Testis (tissue), 3 donors: Measurements from ENCODE around the gene OTUD6A. TPM values are rescaled to one million over a fixed set of nuclear protein-coding genes. Genes with fewer than 3 reads are reported as not detected.

ENCODE experiments used
- DNase-seq: peaks from one replicate; pipeline ENCODE4 v3.0.0-alpha.2; 2019
- H3K27ac ChIP-seq, 2 donors: fragments of 200-600 bp; sonication (generic); one replicate each; pipeline ENCODE4 v1.5.1; 2019
- H3K27me3 ChIP-seq: fragments of 200-600 bp; sonication (generic); one replicate; pipeline ENCODE4 v1.5.1; 2019
- H3K36me3 ChIP-seq: fragments of 200-600 bp; sonication (generic); one replicate; pipeline ENCODE4 v1.5.1; 2017; ENCODE audit warnings: low read depth; ENCODE audit errors: missing control alignments
- H3K4me1 ChIP-seq: fragments of 200-600 bp; sonication (generic); one replicate; pipeline ENCODE4 v1.5.1; 2019
- H3K4me3 ChIP-seq, 2 donors: fragments of 200-600 bp; sonication (generic); one replicate each; pipeline ENCODE4 v1.5.1; 2017 to 2019
- H3K9me3 ChIP-seq: fragments of 200-600 bp; sonication (generic); one replicate; pipeline ENCODE4 v1.5.1; 2017
- POLR2A ChIP-seq: fragments of 450-650 bp; IDR thresholded peaks from one replicate; pipeline ENCODE4 v1.6.1; 2017; ENCODE audit warnings: antibody characterized with exemption, mild to moderate bottlenecking, moderate library complexity
- WGBS, 2 donors: methylation state at CpG; one replicate each; pipeline ENCODE4 v1.1.5; 2018; 5-methylcytosine and 5-hydroxymethylcytosine counted together
- intact Hi-C: fragments of 100-400 bp; cut with DNase I; formaldehyde crosslinking; loops from one replicate; pipeline ENCODE4 v1.15.1; 2023; ENCODE audit warnings: low total_unique reads
- polyA plus RNA-seq: library from polyadenylated mRNA; stranded (reverse); fragments of 350-450 nt; fragmentation: Illumina TruSeq; extraction: RNeasy Lipid Tissue Mini Kit (QIAGEN cat#74804); gene quantifications from one replicate; pipeline ENCODE4 v1.2.3, GENCODE V29; 2014; ENCODE audit warnings: low read depth, low replicate concordance; ENCODE audit not compliant: insufficient read depth
- total RNA-seq, 2 donors: library from RNA; depleted of rRNA; stranded (reverse); fragments of >200 nt; gene quantifications; one replicate each; pipeline ENCODE4 v1.2.3, GENCODE V29; 2016
- TF ChIP-seq, protein P1 (sequence below), 3 experiments: fragments of 450-650 bp in 2 of 3; fragments of 200-600 bp in 1 of 3; sonication (generic) in 1 of 3; IDR thresholded peaks; one replicate each; pipeline ENCODE4 v1.5.1; 2016 to 2019; ENCODE audit warnings: antibody characterized with exemption in 3 of 3, mild to moderate bottlenecking in 2 of 3, moderate library complexity in 1 of 3

The OTUD6A gene
- total and polyA plus RNA-seq, 3 donors from 2014 or later = 6.9 to 17.9 (median 8.1) TPM

DNA sequence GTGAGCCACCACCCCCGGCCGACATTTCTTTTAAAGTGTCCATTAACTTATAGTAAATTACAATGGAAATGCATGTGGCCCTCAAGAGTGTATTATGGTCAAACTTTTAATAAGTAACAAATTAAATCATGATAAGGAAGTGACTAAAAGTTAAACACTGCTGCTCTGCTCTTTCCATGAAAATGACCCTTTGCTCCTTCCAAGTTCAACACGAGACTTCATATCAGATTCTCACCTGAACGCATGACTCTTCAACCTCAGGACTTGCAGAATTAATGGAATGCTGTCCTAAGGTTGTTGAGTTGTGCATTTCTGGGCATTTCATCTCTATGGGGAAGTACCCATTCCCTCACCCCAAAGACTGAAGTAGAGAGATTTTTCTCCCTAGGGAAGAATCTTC lies 39.6 kb upstream of the OTUD6A start:
- WGBS, 2 donors = 91 to 98% methylated on average over 4 of the region's 4 CpGs
- no peak for TF ChIP-seq POLR2A
- TF ChIP-seq, protein P1, sequence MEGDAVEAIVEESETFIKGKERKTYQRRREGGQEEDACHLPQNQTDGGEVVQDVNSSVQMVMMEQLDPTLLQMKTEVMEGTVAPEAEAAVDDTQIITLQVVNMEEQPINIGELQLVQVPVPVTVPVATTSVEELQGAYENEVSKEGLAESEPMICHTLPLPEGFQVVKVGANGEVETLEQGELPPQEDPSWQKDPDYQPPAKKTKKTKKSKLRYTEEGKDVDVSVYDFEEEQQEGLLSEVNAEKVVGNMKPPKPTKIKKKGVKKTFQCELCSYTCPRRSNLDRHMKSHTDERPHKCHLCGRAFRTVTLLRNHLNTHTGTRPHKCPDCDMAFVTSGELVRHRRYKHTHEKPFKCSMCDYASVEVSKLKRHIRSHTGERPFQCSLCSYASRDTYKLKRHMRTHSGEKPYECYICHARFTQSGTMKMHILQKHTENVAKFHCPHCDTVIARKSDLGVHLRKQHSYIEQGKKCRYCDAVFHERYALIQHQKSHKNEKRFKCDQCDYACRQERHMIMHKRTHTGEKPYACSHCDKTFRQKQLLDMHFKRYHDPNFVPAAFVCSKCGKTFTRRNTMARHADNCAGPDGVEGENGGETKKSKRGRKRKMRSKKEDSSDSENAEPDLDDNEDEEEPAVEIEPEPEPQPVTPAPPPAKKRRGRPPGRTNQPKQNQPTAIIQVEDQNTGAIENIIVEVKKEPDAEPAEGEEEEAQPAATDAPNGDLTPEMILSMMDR (IDR thresholded peaks at IDR 0.05) = no peak
- no peak overlapping the region for H3K4me3 ChIP-seq
- H3K4me1 ChIP-seq = no peaks in the 10 kb centered on the region
- no peaks in the 10 kb centered on the region for H3K27me3 ChIP-seq
- no peaks in the 10 kb centered on the region for H3K36me3 ChIP-seq
- no peaks in the 10 kb centered on the region for H3K9me3 ChIP-seq
- DNase-seq = no peak
- H3K27ac ChIP-seq = no peak overlapping the region
- intact Hi-C loops = no loop called here

DNA sequence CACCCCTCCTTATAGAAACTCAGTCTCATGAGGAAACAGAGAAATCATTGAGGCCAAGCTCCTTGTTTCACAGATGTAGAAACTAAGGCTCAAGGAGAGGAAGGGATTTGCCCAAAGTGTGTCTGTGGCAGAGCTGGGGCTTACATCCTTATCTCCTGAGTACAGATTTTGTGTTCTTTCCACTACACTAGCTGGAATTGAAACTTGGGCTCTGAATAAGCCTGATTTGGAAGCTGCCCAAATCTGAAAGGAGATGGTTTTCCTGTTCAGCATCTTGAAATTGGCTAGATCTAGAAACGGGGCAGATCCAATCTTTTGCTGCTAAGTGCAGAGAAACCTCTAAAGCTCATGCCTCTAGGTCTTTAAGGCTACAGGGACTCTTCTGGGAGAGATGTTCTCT lies 36.8 kb upstream of the OTUD6A start:
- WGBS, 2 donors = 0 to 28% methylated on average over 1 of the region's 1 CpG
- H3K36me3 ChIP-seq = no peaks in the 10 kb centered on the region
- no peaks in the 10 kb centered on the region for H3K4me1 ChIP-seq
- H3K27ac ChIP-seq = no peak overlapping the region
- DNase-seq = no peak
- no peak for TF ChIP-seq POLR2A
- TF ChIP-seq, protein P1 (IDR thresholded peaks at IDR 0.05) = no peak
- no peaks in the 10 kb centered on the region for H3K27me3 ChIP-seq
- no peak overlapping the region for H3K4me3 ChIP-seq
- intact Hi-C loops = no loop called here
- no peaks in the 10 kb centered on the region for H3K9me3 ChIP-seq

DNA sequence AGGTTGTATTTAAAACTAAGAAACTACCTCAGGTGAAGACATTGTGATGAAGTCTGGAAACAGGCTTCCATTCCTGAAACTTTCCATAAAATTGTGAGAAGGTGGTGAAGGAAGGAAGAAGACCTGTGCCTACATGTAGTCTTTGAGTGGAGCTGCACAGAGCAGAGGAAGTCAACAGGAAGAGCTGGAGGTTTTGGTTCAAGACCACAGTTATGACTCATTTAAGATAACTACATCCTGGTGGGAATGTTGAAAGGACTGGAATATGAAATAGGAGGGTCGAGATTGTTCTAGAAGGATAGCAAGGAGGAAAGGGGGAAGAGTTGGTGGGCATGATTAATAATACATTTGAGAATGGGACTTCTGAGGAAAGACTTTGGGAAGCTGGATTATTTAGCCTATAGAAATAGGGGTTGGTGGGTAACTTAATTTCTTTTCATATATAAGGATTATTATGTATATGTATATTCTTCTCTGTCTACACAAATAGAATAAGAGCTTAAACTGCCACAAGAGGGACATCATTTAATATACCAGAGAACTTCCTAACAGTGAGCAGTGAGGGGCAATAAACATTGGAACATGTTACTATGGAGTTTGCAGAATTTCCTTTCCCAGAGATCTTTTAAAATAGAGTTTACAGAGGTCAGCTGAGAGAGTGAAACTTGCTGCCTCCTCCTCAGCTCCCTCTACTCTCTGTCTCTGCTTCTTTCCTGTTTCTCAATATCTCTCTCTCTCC lies 36.0 kb upstream of the OTUD6A start:
- TF ChIP-seq POLR2A = no peak
- TF ChIP-seq, protein P1 (IDR thresholded peaks at IDR 0.05) = no peak
- Histone ChIP-seq H3K27me3 (no peaks in the 10 kb centered on the region), H3K9me3 (no peaks in the 10 kb centered on the region), H3K4me1 (no peaks in the 10 kb centered on the region), H3K27ac (no peak overlapping the region), H3K36me3 (no peaks in the 10 kb centered on the region), H3K4me3 (no peak overlapping the region)
- DNase-seq = no peak
- intact Hi-C loops = no loop called here
- 47 to 67% methylated on average over 1 of the region's 1 CpG for WGBS, 2 donors

DNA sequence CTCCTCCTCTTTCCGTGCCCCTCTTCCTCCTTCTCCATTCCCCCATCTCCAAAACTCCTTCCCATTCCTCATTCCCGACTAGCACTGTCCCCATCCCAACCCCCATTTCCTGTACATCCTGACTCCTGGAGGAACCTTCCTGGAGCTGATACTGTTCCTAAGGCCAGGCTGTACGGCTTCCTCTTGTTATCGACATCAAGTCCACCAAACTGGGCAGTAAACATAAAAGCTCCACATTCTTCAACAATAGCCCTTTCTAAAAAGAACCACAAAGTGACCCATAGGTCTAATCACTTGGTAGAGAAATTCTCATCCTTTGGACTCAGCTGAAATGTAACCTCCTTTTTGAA lies 35.4 kb upstream of the OTUD6A start:
- TF ChIP-seq, protein P1 (IDR thresholded peaks at IDR 0.05) = no peak
- no peak for TF ChIP-seq POLR2A
- DNase-seq = no peak
- no peak overlapping the region for H3K27ac ChIP-seq

DNA sequence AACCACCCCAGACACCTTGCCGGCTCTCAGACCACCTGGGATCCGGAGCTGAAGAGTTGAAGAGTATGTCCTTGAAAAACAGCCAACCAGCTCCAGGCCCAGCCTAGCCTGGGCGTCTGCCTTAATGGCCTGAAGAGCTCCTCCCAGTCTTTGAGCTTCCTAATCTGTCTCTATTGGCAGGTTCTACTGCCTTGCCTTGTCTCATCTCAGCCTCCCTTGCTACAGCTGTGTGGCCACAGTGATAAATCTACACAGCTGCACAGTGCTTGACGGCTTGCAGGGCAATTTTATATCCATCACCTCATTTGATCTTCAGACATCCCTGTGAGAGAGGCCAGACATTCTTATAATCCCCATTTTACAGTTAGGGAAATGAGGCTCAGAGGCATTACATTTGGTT lies 32.4 kb upstream of the OTUD6A start:
- H3K27ac ChIP-seq = no peak overlapping the region
- 20 to 52% methylated on average over 1 to 4 of the region's 4 CpGs for WGBS, 2 donors
- H3K4me1 ChIP-seq = no peaks in the 10 kb centered on the region
- no peak overlapping the region for H3K4me3 ChIP-seq
- no peaks in the 10 kb centered on the region for H3K27me3 ChIP-seq
- H3K36me3 ChIP-seq = no peaks in the 10 kb centered on the region
- intact Hi-C loops = no loop called here
- no peak for TF ChIP-seq POLR2A
- TF ChIP-seq, protein P1 (IDR thresholded peaks at IDR 0.05) = no peak
- DNase-seq = no peak
- H3K9me3 ChIP-seq = no peaks in the 10 kb centered on the region

More for the DNA sequence above, 35.4 kb upstream of the OTUD6A start:
- no peaks in the 10 kb centered on the region for H3K27me3 ChIP-seq
- H3K9me3 ChIP-seq = no peaks in the 10 kb centered on the region
- no peak overlapping the region for H3K4me3 ChIP-seq
- intact Hi-C loops = no loop called here
- WGBS, 2 donors = 58 to 64% methylated on average over 4 of the region's 4 CpGs
- H3K36me3 ChIP-seq = no peaks in the 10 kb centered on the region
- H3K4me1 ChIP-seq = no peaks in the 10 kb centered on the region
